ENCODE data around the gene HPSE2.

The HPSE2 gene

DNA sequence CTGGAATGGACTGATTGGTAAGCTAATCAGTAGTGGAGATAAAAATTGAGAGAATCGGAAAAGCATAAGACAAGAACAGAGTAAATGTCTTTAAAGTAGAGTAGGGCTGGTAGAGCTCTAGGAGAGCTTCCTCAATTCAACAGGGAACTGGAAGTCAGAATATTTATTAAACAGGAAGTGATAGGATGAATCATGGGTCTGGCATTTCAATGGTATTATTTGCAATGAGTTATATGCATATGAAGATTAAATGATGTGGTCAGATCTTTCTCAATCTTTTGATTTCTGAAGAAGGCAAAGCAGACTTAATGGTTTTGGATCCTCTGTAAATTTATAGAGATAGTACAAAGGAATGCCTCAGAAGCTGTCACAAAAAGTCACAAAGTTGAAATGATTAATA, 349.0 kb downstream of the HPSE2 start:
- Histone ChIP-seq H3K79me2 (no peaks in the 10 kb centered on the region), H3K27ac (no peak overlapping the region), H3K27me3 (ENCODE audit: control insufficient read depth, insufficient read depth, low read length) (no peaks in the 10 kb centered on the region), H3K36me3 (ENCODE audit: control insufficient read depth, insufficient read depth, low read length) (no peaks in the 10 kb centered on the region), H3K9me3 (ENCODE audit: control insufficient read depth, low read length) (no peaks in the 10 kb centered on the region), H3K4me3 (ENCODE audit: low read depth, low read length) (no peak overlapping the region), H3K4me1 (no peaks in the 10 kb centered on the region), H3K4me2 (ENCODE audit: low read length) (no peak overlapping the region), H2AFZ (no peak overlapping the region), H3K9ac (no peak overlapping the region)
- TF ChIP-seq, protein P1, sequence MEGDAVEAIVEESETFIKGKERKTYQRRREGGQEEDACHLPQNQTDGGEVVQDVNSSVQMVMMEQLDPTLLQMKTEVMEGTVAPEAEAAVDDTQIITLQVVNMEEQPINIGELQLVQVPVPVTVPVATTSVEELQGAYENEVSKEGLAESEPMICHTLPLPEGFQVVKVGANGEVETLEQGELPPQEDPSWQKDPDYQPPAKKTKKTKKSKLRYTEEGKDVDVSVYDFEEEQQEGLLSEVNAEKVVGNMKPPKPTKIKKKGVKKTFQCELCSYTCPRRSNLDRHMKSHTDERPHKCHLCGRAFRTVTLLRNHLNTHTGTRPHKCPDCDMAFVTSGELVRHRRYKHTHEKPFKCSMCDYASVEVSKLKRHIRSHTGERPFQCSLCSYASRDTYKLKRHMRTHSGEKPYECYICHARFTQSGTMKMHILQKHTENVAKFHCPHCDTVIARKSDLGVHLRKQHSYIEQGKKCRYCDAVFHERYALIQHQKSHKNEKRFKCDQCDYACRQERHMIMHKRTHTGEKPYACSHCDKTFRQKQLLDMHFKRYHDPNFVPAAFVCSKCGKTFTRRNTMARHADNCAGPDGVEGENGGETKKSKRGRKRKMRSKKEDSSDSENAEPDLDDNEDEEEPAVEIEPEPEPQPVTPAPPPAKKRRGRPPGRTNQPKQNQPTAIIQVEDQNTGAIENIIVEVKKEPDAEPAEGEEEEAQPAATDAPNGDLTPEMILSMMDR (IDR thresholded peaks at IDR 0.05) = no peak

DNA sequence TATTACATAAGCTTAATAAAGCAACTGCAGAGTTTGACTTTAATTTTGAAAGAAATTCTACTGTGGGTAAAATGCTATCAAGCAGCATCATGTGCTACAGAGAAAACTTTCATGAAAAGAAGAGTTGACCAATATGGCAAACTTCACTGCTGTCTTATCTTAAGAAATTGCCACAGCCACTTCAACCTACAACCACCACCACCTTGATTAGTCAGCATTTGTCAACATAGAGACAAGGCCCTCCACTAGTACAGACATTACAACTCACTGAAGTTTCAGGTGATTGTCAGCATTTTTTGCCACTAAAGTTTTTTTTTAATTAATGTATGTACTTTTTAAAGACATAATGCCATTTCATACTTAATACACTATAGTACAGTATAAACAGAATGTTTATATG, 350.3 kb downstream of the HPSE2 start:
- no peaks in the 10 kb centered on the region for H3K36me3 ChIP-seq (ENCODE audit: control insufficient read depth, insufficient read depth, low read length)
- H3K79me2 ChIP-seq = no peaks in the 10 kb centered on the region
- H3K27me3 ChIP-seq (ENCODE audit: control insufficient read depth, insufficient read depth, low read length) = no peaks in the 10 kb centered on the region
- H3K4me2 ChIP-seq (ENCODE audit: low read length) = no peak overlapping the region
- H3K4me3 ChIP-seq (ENCODE audit: low read depth, low read length) = no peak overlapping the region
- H3K9me3 ChIP-seq (ENCODE audit: control insufficient read depth, low read length) = no peaks in the 10 kb centered on the region
- no peak overlapping the region for H3K27ac ChIP-seq
- H2AFZ ChIP-seq = no peak overlapping the region
- TF ChIP-seq, protein P1 (IDR thresholded peaks at IDR 0.05) = no peak
- no peak overlapping the region for H3K9ac ChIP-seq
- no peaks in the 10 kb centered on the region for H3K4me1 ChIP-seq

DNA sequence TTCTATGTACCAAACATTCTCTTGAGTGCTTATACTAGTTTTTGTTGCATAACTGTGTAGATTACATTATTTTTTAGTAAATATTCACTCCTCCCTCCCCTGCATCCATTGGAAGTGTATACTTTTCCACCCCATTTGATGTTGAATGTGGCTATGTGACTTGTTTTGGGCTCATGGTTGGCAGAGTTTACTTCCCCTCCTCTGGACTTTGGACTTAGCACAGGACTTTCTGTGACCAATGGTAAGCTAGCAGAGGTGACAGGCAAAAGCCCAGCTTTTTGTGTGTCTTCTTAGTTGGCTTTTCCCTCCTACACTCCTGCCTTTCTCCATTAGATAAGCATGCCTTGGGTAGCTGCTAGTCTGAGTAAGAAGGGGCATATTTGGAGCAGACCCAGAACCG, 353.9 kb downstream of the HPSE2 start:
- Histone ChIP-seq H3K4me3 (ENCODE audit: low read depth, low read length) (no peak overlapping the region), H3K4me2 (ENCODE audit: low read length) (no peak overlapping the region), H3K9me3 (ENCODE audit: control insufficient read depth, low read length) (no peaks in the 10 kb centered on the region), H3K4me1 (no peaks in the 10 kb centered on the region), H3K27me3 (ENCODE audit: control insufficient read depth, insufficient read depth, low read length) (no peaks in the 10 kb centered on the region), H3K36me3 (ENCODE audit: control insufficient read depth, insufficient read depth, low read length) (no peaks in the 10 kb centered on the region), H3K79me2 (no peaks in the 10 kb centered on the region), H3K9ac (no peak overlapping the region), H3K27ac (no peak overlapping the region), H2AFZ (no peak overlapping the region)
- TF ChIP-seq, protein P1 (IDR thresholded peaks at IDR 0.05) = no peak

DNA sequence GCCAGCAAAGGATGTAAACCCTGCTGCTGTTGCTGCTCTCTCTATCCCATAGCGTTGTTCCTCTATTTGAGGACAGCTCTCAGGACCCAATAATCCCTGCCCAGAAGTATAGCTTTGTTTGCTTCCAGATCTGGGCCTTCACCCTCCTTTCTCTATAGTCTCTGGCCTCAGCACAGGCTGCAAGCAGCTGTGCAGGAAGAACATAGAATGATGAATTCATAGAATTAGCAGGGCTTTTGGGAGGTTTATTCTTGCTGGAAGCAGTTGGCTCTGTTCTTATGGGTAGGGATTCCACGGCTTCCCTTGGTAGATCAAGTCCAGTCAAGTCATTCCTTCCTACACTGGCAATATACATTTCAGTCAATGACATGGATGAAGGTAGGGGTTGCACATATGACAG, 354.7 kb downstream of the HPSE2 start:
- TF ChIP-seq, protein P1 (IDR thresholded peaks at IDR 0.05) = no peak
- no peaks in the 10 kb centered on the region for H3K36me3 ChIP-seq (ENCODE audit: control insufficient read depth, insufficient read depth, low read length)
- no peak overlapping the region for H3K4me3 ChIP-seq (ENCODE audit: low read depth, low read length)
- H3K79me2 ChIP-seq = no peaks in the 10 kb centered on the region
- no peaks in the 10 kb centered on the region for H3K4me1 ChIP-seq
- no peaks in the 10 kb centered on the region for H3K9me3 ChIP-seq (ENCODE audit: control insufficient read depth, low read length)
- no peak overlapping the region for H3K27ac ChIP-seq
- no peak overlapping the region for H2AFZ ChIP-seq
- H3K9ac ChIP-seq = no peak overlapping the region
- no peaks in the 10 kb centered on the region for H3K27me3 ChIP-seq (ENCODE audit: control insufficient read depth, insufficient read depth, low read length)
- no peak overlapping the region for H3K4me2 ChIP-seq (ENCODE audit: low read length)

DNA sequence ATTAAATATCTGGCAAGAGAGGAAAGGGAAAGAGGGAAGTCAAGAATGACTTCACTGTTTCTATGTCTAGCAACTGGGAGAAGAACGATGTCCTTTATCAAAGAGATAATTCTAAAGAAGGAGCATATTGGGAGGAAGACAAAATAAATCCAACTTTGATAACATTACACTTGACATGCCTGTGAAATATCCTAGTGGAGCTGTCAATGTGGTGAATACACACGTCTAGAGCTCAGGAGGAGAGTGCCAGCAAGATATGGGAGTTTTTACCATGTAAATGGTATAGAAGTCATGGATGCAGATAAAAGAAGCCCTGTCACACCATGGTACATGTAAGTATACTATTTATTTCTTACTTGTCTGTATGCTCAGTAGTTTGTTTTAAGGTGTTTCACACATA, 356.7 kb downstream of the HPSE2 start:
- Histone ChIP-seq H3K79me2 (no peaks in the 10 kb centered on the region), H3K9ac (no peak overlapping the region), H3K27ac (no peak overlapping the region), H3K4me3 (ENCODE audit: low read depth, low read length) (no peak overlapping the region), H2AFZ (no peak overlapping the region), H3K9me3 (ENCODE audit: control insufficient read depth, low read length) (no peaks in the 10 kb centered on the region), H3K36me3 (ENCODE audit: control insufficient read depth, insufficient read depth, low read length) (no peaks in the 10 kb centered on the region), H3K4me2 (ENCODE audit: low read length) (no peak overlapping the region), H3K4me1 (no peaks in the 10 kb centered on the region), H3K27me3 (ENCODE audit: control insufficient read depth, insufficient read depth, low read length) (no peaks in the 10 kb centered on the region)
- TF ChIP-seq, protein P1 (IDR thresholded peaks at IDR 0.05) = no peak

All from parathyroid adenoma (tissue), 2 donors.